ENCODE results near the gene BTBD7.
A peak's percentile ranks its signal among the peaks of the same experiment; 100 is the strongest.
"Not testable (repeated sequence)": the region's sequence is repeated elsewhere in the genome, so short reads cannot be mapped to it uniquely, and the experiment has no call there.

Gene BTBD7

DNA sequence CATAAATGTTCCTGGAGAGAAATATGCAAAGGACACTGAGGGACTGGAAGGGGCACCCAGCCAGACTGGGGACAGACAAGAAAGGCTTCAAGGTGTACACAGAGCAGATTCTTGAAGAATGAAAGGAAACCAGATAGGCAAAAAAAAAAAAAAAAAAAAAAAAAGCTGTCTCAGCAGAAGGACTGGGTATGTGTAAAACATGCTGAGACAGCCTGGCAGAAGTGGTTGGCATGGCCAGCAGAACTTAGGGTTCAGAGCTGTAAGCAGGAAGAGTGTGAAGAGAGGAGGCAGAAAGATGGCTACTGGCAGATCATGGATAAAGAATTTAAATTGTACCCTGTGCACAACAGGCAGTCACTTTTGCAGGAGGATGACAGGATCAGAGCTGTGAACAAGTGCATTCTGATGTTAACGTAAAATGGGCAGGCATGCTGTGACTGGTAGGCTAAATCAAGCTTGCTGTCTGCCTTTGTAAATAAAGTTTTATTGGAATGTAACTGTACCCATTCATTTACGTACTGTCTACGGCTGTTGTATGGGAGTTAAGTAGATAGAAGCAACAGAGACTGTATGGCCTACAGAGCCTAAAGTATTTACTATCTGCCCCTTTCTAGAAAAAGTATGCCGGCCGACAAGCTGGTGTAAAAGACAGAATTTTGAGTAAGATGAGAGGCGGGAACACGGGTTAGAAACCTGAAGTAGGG, 83.6 kb downstream of the BTBD7 start:
- TF ChIP-seq, protein P1, sequence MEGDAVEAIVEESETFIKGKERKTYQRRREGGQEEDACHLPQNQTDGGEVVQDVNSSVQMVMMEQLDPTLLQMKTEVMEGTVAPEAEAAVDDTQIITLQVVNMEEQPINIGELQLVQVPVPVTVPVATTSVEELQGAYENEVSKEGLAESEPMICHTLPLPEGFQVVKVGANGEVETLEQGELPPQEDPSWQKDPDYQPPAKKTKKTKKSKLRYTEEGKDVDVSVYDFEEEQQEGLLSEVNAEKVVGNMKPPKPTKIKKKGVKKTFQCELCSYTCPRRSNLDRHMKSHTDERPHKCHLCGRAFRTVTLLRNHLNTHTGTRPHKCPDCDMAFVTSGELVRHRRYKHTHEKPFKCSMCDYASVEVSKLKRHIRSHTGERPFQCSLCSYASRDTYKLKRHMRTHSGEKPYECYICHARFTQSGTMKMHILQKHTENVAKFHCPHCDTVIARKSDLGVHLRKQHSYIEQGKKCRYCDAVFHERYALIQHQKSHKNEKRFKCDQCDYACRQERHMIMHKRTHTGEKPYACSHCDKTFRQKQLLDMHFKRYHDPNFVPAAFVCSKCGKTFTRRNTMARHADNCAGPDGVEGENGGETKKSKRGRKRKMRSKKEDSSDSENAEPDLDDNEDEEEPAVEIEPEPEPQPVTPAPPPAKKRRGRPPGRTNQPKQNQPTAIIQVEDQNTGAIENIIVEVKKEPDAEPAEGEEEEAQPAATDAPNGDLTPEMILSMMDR (conservative IDR thresholded peaks at IDR 0.05; ENCODE audit: low read depth, low read length) = no peak
- DNase-seq (ENCODE audit: low read depth) = no peak
- no peak overlapping the region for H3K4me3 ChIP-seq (ENCODE audit: low read length)

DNA sequence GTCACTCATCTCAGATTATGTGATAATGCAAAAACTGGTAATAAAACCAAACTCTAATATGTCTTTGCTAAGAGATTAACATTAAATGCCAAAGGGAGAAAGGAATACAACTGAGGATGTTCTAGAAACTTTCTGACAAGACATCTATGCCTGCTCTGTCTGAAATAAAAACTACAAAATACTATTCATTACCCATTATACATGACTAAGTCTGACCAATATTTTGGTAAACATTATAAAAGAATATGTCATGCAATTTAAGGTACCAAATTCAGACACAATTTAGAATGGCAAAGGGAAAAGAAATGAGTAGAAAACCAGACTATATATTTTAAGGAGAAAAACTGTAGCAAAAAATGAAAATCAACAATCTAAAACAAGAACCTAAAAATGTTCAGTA, 86.3 kb downstream of the BTBD7 start:
- no peak overlapping the region for H3K4me3 ChIP-seq (ENCODE audit: low read length)
- TF ChIP-seq, protein P1 (conservative IDR thresholded peaks at IDR 0.05; ENCODE audit: low read depth, low read length) = no peak
- no peak for DNase-seq (ENCODE audit: low read depth)

DNA sequence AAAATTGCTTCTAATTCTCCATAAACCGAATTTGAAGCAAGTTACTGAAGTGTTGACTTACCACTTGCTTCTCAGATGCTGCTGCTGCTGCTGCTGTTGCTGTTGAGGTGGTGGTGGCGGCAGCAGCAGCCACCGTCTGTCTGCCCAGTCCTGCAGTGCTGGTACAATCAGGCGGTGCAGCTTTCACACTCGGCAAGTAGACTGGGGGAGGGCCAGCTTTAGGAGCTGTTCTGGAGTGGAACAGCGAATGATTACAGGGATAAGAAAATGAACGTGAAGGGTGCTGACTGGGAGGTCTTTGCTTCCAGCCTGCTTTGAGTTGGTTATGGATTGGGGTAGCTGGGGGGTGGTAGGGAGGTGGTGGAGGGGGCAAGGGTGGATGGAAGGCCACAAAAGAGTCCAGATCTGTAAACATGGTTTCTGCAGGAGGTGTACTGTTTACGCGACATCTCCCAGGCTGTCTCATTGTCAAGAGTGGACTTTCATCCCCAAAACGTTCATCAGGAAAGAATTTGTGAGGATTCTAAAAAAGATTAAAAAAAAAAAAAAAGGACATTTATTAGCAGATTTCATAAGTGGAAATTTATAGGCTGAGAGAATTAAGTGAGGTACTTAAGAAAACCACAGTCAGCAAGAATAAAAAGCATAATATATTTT, 86.9 kb downstream of the BTBD7 start:
- H3K4me3 ChIP-seq (ENCODE audit: low read length) = no peak overlapping the region
- TF ChIP-seq, protein P1 (conservative IDR thresholded peaks at IDR 0.05; ENCODE audit: low read depth, low read length) = no peak
- DNase-seq (ENCODE audit: low read depth) = no peak

DNA sequence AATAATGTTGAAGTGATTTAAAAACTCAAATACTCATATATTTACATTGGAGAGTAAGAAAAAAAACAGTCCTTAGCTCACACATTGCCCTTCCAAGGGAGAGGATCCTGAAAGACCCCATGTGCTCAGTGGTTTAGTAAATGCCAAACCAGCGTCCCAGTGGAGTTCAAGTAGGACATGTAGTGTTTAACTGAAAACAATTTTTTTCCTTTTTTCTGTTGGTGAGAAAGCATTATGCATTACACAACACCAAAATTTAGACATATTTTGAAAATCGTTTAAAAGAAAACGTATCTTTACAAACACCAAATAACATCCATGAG, 92.2 kb downstream of the BTBD7 start:
- TF ChIP-seq, protein P1 (conservative IDR thresholded peaks at IDR 0.05; ENCODE audit: low read depth, low read length) = no peak

DNA sequence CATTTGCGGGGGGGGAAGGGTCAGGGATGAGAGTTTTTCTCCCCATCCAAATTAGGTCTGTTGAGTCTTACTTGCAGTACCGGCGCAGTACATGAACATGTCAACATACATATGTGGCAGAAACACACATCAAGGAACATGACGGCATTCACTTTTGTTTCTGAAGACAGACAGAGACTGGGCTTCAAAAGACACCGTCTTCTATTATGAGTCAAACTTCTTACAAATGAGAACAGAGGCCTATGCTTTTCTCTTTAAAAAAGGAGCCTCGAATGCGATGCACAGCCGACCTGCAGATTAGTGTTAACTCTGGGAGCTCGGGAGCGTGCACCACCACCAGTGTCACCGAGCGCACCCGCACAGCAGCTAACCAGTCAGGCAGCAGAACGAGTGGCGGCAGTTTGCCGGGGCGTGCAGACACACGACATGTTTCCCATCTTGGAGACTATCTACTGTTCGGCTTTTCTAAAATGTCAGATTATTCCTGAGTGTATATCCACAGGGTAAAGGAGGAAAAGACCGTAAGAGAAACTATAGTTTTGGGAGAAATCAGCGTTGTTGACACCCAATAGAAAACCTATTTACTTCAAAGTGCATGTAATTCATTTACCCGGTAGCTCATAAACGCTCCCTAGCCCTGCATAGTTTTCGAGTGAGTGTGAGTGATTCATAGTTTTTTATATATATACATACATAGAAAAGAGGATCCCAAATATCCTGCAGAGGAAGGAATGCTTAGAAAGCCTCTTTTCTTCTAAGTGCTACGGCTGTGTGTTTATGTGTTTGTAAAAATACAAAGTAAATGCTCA, 92.8 kb downstream of the BTBD7 start:
- DNase-seq (ENCODE audit: low read depth) = no peak
- H3K4me3 ChIP-seq (ENCODE audit: low read length) = no peak overlapping the region
- TF ChIP-seq, protein P1 (conservative IDR thresholded peaks at IDR 0.05; ENCODE audit: low read depth, low read length) = no peak

More for the DNA sequence above, 92.2 kb downstream of the BTBD7 start:
- no peak overlapping the region for H3K4me3 ChIP-seq (ENCODE audit: low read length)
- no peak for DNase-seq (ENCODE audit: low read depth)

DNA sequence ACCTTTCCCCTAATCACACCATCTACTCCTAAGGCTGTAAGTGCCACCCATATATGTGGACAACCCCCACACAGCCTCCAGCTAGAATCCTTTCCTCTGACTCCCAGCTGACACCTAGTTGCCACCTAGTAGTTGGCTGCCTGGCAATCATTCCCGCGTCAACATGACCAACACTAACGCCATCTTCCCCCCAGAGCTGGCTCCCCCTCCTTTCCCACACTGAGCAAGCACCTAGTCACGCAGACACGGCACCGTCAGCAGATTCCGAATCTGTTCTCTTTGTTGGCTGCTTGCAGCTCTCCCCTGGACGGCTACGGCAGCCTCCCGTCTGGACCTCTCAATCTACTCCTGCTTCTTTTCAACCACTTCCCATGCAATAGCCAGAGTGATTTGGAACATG, 98.0 kb downstream of the BTBD7 start:
- H3K4me3 ChIP-seq (ENCODE audit: low read length) = no peak overlapping the region
- DNase-seq (ENCODE audit: low read depth) = peak; percentile 37

DNA sequence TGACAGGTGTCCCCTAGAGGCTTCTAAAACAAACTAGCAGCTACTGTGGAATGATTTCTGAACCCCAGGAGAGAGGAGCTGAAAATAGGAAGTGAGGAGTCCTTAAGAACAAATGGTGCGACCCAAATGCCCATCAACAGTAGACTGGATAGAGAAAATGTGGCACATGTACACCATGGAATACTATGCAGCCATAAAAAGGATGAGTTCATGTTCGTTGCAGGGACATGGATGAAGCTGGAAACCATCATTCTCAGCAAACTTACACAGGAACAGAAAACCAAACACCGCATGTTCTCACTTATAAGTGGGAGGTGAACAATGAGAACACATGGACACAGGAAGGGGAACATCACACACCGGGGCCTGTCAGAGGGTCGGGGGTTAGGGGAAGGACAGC, 99.8 kb downstream of the BTBD7 start:
- DNase-seq (ENCODE audit: low read depth); H3K4me3 ChIP-seq (ENCODE audit: low read length): not testable (repeated sequence)

More for the DNA sequence above, 98.0 kb downstream of the BTBD7 start:
- TF ChIP-seq, protein P1 (conservative IDR thresholded peaks at IDR 0.05; ENCODE audit: low read depth, low read length) = no peak
